Fibroblast of lung (primary cell): ENCODE results near the gene RARRES2.

Source experiments
- EZH2 ChIP-seq: IDR thresholded peaks from 2 replicates; pipeline ENCODE4 v1.5.1; 2012; ENCODE audit warnings: low read length, control low read depth, mild to moderate bottlenecking; ENCODE audit errors: missing control alignments
- TF ChIP-seq, protein P1 (sequence below), 2 donors: IDR thresholded peaks in 1 of 2; conservative IDR thresholded peaks in 1 of 2; 1 replicate in 1 of 2; 2 replicates in 1 of 2; pipeline ENCODE4 v1.5.1; 2011 to 2012; ENCODE audit warnings: low read length in 2 of 2, control low read depth in 1 of 2, inconsistent platforms in 1 of 2, low read depth in 1 of 2, mild to moderate bottlenecking in 1 of 2

DNA sequence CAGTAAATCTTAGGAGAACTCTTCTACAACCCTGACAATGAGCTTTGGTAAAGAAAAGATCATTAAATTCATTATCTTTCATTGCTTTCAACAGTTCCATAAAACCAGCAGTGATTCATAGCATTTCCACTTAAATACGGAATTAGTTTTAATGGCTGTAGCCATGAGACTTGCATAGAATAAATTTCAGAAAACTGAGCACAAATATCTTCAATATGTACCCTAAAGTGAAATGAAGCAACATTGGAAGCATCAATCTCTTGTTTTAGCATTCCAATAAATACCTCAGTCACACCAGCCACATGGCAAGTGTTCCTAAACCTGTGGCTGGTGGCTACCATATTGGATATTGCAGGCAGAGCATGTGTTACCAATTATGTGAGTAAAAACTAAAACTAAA, 3.6 kb upstream of the RARRES2 start:
- TF ChIP-seq, protein P1, sequence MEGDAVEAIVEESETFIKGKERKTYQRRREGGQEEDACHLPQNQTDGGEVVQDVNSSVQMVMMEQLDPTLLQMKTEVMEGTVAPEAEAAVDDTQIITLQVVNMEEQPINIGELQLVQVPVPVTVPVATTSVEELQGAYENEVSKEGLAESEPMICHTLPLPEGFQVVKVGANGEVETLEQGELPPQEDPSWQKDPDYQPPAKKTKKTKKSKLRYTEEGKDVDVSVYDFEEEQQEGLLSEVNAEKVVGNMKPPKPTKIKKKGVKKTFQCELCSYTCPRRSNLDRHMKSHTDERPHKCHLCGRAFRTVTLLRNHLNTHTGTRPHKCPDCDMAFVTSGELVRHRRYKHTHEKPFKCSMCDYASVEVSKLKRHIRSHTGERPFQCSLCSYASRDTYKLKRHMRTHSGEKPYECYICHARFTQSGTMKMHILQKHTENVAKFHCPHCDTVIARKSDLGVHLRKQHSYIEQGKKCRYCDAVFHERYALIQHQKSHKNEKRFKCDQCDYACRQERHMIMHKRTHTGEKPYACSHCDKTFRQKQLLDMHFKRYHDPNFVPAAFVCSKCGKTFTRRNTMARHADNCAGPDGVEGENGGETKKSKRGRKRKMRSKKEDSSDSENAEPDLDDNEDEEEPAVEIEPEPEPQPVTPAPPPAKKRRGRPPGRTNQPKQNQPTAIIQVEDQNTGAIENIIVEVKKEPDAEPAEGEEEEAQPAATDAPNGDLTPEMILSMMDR (conservative IDR thresholded peaks at IDR 0.05 in 1 of 2, IDR thresholded peaks at IDR 0.05 in 1 of 2; ENCODE audit: low read depth in 1 of 2, low read length in 2 of 2) = no peak
- TF ChIP-seq EZH2 = no peak
